Left lobe of liver (tissue), 2 donors: ENCODE data around the gene VPS37D. TPM values are rescaled to one million over a fixed set of nuclear protein-coding genes. Genes with fewer than 3 reads are reported as not detected.
"Not testable (repeated sequence)": the region's sequence is repeated elsewhere in the genome, so short reads cannot be mapped to it uniquely, and the experiment has no call there.

Experiments used
- ATAC-seq: fragments of 200-7000 bp; cut with Tn5 transposase; one replicate; pipeline ENCODE4 v1.9.1; 2020; ENCODE audit warnings: mild to moderate bottlenecking, moderate library complexity
- DNase-seq: peaks from one replicate; pipeline ENCODE4 v3.0.0-alpha.2; 2020; ENCODE audit warnings: low spot score
- total RNA-seq: library from RNA; stranded (reverse); gene quantifications from one replicate; pipeline ENCODE4 v1.2.1, GENCODE V29; 2021
- donor health status: DM: no; HTN: no; CAD: no; lungs with moderate emphysema.
- donor health status: DM: no; HTN: yes; CAD: no.

The VPS37D gene
- total RNA-seq, 1 donor from 2014 or later, result 2.6 TPM

DNA sequence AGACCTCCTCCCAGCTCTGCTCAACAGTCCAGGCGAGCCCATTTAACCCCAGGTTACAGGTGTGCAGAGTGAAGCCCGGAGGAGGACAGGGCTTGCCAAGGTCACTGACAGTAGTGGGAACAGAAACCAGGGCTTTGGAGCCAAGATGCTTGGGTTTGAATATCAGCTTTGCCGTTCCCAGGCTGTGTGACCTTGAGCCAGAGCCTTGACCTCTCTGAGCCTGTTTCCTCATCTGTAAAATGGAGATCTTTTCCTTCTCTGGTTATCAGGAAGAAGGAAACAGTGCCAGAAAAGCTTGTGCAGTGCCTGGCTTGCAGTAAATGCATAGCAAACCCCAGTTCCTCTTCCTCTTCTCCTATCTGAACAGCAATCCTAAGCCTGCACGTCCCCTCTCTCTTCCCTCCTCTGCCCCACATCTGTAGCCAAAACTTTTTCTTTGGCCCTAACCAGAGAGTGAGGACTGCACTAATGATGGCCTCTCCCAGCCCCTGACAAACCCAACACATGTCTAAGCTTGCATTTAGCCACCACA lies 21.9 kb upstream of the VPS37D start:
- no peak for ATAC-seq
- DNase-seq, result no peak

DNA sequence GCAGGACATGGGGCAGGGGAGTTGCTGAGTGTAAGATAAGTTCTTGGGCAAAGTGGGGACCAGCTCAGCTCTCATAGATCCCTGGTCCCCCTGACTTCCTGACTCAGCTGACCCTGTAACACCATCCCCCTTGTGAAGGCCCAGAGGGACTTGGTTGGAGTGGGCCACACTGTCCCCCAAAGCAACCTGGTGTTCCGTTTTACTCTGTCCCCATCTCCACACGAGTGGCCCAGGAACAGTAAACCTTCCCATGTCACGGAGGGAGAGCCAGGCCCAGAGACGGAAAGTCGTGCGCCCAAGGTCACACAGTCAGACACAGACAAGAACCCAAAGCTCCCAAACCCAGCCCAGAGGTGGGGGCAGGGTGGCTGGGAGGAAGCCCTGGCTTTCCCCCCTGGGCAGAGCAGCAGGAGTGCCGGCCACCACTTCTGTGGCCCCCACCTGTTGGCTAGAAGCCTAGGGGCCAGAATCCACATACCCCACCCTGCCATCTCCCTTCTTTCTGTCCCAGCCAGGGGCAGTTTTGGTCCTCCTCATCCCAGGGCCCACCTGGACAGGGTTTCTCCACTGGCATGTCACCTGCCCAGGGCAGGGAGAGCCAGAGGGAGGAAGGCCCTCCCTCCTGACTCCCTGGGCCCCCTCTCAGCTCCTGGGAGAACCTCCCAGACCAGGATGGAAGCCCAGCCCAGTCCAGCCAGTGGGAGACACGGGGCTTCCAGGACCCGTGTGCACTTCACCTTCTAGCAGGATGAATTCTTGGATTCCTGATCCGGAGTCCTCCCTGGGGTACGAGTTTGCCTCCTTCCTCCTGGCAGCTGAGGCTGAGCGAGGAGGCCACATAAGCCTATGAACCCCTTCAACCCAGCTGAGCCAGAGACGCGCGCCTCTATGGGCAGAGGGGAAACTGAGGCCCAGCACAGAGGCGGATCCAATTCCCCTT lies 20.6 kb upstream of the VPS37D start:
- no peak for DNase-seq
- ATAC-seq, result no peak

DNA sequence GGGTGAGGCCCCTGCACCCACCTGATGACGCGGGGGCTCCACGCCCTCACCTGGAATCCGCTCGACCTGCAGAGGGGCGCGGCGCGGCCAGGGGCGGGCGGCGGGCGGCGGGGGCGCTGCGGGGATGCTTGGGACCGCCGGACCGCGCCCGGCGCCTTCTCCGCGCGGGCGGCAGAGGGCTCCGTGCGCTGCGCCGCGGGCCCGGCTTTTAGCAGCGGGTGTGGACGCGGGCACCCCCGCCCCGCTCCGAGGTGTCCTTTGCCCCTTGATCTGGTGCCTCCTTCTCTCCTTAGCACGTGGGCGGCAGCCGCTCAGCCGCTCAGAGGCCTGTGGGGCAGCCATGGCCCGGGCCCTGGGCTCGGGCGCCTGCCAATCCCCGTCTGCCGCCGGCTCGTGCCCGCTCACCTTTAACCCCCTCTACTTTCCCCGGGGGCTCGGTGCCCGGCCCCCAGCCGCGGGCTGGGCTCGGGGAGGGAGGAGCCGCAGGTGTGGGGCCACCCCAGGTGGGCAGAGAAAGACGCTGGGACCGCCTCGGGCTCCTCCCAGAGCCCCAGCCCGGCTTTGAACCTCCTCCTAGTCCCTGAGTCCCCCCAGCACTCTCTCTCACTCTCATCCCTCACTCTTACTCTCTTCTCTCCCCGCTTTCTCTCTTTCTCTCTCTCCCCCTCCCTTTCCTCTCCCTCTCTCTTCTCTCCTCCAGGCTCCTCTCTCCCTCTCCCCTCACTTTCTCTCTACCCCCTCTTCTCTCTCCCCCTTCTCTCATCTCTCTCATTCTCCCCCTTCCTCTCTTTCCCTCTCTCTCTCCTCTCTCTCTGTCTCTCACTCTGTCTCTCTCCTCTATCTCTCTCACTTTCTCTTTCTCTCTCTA lies 19.7 kb upstream of the VPS37D start:
- ATAC-seq (peak; percentile 83), DNase-seq (peak; percentile 96)

DNA sequence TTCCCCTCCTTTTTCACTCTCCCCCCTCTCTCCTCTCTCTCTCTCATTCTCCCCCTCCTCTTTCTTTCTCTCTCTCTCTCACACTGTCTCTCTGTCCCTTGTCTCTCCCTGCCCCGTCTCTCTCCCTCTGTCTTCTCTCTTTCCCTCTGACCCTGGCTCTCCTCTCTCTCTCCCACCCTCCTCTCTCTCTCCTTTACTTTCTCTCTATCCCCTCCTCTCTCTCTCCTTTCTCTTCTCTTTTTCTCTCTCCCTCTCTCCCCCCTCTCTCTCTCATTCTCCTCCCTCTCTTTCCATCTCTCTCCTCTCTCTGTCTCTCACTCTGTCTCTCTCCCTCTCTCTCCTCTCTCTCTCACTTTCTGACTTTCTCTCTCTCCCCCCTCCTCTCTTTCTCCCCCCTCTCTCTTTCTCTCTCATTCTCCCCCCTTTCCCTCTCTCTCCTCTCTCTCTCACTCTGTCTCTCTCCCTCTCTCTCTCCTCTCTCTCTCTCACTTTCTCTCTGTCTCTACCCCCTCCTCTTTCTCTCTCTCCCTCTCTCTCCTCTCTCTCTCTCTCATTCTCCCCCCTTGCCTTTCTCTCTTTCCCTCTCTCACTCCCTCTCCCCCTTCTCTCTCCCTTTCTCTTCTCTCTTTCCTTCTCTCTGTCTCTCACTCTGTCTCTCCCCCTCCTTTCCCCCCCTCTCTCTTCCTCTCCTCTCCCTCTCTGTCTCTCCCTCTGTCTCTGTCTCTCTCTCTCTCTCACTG lies 18.9 kb upstream of the VPS37D start:
- DNase-seq, result no peak
- ATAC-seq, result no peak

DNA sequence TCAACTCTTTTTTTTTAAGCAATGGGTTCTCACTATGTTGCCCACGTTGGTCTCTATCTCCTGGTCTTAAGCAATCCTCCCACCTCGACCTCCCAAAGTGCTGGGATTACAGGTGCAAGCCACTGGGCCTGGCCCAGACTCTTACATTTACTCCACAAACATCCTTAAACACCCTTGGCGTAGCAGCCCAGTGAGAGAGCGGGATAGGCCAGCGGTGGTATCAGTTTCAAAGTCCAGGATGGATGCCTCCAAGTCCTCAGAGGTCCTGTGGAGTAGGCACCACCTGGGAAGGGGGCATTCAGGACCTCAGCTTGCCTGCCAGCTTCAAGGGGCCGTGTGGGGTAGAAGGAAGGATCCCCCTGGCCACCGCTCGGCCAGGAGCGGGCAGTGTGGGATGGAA lies 18.1 kb upstream of the VPS37D start:
- no peak for DNase-seq
- no peak for ATAC-seq

DNA sequence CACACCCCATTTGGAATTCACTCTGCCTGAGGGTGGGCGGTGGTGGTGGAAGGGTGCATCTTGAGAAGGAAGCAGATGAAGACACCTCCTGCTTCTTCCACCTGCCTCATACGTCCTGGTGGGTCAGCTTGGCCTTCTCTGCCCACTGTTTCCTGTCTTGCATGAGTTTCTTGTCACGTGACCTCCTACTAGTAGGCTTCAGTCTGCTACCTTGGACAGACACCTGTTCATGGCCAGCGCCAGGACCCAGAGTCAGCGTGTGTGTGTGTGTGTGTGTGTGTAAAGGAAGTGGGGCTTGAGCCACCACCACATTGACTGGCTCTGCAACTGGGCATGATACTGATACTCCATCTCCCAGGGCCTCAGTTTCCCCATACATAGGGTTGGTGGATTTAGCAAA lies 17.1 kb upstream of the VPS37D start:
- ATAC-seq (no peak), DNase-seq (no peak)

DNA sequence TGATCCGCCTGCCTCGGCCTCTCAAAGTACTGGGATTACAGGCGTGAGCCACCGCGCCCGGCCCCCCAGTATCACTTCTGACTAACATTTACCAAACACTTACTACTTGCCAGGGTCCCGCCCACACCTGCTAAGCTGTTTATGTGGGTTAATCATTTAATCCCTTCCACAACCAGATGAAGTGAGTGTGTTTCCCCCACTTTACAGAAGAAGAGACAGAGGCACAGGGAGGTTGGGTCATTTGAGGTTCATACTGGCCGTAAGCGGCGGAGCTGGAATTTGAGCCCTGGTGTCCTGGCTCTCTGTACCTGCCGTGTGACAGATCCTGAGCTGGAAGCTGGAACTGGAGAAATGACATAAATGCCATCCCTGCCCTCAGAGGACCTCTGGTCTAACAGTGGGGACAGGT lies 15.1 kb upstream of the VPS37D start:
- DNase-seq (peak; percentile 84), ATAC-seq (peak; percentile 67)

DNA sequence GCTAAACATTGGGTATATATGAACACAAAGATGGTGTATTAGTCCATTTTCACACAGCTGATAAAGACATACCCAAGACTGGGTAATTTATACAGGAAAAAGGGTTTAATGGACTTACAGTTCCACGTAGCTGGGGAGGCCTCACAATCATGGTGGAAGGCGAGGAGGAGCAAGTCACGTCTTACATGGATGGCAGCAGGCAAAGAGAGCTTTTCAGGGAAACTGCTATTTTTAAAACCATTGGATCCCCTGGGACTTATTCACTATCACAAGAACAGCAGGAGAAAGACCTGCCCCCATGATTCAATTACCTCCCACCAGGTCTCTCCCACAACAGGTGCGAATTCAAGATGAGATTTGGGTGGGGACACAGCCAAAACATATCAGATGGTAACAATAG lies 12.3 kb upstream of the VPS37D start:
- not testable (repeated sequence) for ATAC-seq, DNase-seq

DNA sequence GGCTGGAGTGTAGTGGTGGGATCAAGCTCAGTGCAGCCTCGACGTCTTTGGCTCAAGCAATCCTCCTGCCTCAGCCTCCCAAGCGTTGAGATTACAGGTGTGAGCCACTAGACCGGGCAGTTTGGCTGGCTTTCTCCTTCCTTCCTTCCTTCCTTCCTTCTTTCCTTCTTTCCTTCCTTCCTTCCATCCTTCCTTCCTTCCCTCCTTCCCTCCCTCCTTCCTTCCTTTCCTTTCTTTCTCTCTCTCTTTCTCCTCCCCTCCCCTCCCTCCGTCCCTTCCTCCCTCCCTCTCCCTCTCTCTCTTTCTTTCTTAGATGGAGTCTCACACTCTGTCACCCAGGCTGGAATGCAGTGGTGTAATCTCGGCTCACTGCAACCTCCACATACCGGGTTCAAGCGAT lies 7.6 kb upstream of the VPS37D start:
- no peak for DNase-seq
- ATAC-seq, result no peak

DNA sequence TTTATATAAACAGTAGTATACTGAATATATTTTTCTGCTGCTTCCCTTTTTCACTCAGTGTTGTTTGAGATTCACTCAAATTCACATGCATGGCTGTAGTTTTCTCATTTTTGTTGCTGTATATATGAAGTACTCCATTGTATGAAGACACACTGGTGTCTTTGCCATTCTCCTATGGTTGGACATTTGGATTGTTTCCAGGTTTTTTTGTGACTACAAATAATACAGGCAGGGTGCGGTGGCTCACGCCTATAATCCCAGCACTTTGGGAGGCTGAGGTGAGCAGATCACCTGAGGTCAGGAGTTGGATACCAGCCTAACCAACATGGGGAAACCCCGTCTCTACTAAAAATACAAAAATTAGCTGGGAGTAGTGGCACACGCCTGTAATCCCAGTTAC lies 7.0 kb upstream of the VPS37D start:
- not testable (repeated sequence) for DNase-seq, ATAC-seq

DNA sequence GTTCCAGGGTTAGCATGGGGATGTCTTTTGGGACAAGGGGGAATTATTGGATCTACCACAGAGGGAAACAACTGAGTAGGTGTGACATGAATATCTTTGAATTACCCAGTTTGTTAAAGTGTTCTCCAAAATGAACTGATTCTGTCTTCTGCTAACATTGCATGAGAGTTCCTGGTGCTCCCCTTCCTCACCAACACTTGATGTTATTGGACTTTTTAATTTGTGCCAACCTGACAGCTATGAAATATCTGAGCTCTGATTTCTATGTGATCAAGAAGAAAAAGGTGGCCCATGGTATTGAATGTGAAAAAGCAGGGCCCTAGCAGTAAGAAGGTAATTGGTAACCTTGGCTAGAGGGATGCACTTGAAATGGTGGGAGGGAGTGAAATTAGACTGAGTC lies 4.6 kb upstream of the VPS37D start:
- no peak for DNase-seq
- no peak for ATAC-seq

DNA sequence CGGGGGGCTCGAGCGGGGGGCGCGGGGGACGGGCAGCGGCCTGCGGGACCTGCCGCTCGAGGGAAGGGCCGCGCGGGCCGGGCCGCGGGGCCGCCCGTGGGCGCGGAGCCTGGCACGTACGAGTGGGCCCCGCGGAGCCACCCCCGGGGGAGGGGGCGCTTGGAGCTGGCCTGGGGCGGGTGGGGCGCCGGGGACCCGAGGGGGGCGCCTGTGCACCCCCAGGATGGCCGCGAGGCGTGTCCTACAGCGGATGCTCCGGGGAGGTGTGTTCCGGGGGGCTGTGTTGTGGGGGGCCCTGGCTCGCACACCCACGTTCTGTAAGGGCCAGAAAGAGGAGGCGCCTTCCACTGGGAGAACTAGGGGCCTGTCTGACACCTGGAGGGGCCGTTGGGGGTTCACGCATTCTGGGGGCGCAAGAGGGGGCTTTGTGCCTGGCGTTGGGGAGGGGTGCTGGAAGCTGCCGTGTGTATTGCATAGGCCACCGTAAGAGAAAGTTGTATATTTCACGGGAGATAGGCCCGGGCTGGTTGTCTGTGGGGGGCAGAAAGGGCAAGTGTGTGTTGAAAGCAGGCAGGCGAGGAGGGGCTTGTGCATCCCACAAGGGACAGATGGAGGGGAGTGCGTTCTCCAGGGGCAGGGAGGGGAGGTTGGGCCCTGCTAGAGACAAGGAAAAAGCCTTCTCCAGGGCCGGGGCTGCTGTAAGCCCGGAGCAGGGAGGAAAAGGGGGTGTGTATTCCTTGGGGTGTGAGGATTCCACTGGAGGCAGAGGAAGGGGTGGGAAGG lies 663 bp downstream of the VPS37D start:
- DNase-seq (no peak), ATAC-seq (no peak)

DNA sequence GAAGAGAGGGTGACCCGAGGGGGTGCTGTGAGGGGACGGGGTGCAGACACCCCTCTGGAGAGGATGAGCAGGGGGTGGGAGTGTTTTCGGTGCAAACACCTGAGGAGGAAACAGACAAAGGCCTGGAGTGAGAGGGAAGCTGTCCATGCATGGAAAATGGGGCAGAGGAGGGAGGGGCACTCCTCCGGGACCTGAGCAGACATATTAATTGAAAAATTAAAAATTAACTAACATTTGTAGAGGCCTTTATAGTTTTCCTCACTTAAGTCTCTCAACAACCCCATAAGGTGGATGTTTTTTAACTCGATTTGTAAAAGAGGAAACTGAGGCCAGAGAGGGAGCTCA lies 1.2 kb downstream of the VPS37D start:
- DNase-seq (no peak), ATAC-seq (no peak)

DNA sequence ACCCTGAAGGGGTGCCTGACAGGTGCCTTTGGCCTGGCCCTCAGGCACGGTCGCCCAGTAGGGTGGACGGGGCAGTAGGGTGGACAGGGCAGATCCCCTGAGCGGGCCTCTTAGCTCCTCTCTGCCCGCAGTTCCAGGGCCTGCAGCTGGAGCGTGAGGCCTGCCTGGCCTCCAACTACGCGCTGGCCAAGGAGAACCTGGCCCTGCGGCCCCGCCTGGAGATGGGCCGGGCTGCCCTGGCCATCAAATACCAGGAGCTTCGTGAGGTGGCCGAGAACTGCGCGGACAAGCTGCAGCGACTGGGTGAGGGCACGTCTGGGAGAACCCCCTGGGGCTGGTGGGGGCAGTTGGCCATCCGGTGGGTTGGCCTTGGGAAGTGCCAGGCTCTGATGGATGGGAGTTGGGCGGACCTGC lies 1.7 kb downstream of the VPS37D start:
- ATAC-seq (no peak), DNase-seq (no peak)

DNA sequence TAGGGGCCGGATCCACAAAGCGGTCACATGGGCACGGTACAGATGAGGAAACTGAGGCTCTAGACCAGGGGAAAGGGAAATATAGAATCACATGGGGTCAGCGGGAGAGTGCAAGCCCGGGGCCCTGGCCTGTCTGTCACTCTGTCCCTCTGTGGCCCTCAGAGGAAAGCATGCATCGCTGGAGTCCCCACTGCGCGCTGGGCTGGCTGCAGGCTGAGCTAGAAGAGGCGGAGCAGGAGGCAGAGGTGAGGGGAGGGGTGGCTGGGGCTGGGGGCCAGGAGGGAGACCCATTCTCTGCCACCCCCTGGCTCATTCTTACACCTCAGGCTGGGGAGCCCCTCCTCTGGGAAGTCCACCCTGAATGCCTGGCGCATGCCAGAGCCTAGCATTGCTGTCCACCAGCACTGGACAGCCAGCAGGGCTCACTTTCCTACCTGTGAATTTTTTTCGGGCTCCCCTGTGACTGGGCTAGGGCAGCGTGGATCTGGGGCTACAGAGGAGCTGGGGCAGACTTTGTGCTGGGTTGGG lies 2.3 kb downstream of the VPS37D start:
- ATAC-seq (no peak), DNase-seq (no peak)

DNA sequence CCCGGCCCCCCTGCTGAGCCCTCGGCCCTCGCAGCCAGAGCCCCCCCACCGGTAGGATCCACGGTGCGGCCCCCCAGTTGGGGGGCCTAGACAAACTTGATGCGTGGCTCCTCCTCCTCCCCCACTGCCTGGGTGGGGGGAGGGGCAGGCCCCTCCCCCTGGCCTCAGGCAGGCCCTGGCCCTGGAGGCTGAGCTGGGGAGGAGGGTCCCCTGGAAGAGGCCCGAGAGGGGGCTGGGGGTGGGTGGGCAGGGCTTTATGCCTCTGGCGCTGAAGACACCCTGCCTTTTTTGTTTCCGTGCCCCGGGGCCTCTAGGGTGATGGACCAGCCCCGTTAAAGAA lies 3.7 kb downstream of the VPS37D start:
- no peak for DNase-seq
- no peak for ATAC-seq

DNA sequence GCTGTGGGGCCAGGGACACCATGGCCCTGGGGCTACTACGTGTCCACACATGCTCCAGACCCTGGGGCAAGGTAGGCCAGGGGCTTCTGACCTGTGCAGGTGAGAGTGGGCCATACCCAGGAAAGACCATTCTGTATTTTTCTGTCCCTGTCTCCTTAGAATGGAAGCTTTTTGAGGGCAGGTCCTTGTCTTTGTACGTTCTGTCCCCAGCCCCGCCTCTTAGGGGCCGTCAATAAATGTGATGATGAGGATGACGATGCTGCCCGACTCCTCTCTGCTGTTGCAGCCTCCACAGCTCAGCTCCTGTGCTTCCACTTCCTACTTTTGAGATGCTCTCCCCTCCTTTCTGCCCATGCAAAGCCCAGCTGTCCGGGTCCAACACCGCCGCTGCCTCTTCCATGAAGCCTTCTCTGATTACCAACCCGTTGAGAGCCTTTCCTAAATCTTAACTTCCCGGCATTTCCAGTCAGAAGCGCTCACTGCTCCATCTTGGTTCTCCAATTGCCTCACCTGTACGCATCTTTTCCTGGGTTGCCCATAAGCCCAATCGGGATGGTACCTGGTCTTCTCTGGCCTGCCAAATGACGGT lies 4.3 kb downstream of the VPS37D start:
- ATAC-seq (no peak), DNase-seq (no peak)

DNA sequence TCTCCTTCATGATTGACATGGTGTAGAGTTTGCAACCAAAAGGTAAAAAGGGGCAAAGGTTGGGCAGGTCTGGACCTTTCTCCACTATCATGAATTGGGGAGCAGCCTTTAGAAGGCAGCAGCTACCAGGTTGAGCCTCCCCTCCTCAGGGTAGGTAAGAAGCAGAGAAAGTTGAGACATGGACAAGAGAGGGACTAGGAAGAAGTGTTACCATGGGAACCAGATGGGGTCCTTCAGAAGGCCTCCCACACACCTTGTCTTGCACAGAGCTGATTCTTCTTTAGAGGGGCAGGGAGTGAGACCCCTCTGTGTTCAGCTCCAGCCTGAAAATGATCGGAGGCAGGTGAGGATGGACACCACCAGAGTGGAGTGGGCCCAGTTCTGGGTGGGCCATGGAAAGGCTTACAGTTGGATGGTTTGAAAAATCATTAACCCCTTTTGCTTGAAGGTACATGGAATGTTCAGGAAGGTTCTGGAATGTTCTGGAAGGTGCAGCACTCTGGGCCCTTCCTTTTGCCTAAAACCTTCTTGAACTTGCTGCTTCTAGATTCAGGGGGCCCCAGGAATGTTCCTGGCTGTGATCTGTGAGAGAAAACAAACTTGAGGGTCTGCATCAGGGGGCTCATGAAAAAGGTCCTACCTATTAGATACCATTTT lies 7.0 kb downstream of the VPS37D start:
- DNase-seq (no peak), ATAC-seq (no peak)

DNA sequence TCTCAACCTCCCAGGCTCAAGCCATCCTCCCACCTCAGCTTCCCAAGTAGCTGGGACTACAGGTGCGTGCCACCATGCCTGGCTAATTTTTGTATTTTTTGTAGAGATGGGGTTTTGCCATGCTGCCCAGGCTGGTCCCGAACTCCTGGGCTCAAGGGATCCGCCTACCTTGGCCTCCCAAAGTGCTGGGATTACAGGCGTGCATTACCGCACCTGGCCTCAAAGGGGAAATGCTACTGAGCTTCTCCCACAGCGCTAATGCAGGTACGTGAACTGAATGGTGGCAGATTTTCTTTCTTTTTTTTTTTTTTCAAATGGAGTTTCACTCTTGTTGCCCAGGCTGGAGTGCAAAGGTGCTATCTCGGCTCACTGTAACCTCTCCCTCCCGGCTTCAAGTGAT lies 8.4 kb downstream of the VPS37D start:
- DNase-seq, result not testable (repeated sequence)

More for the DNA sequence above, 8.4 kb downstream of the VPS37D start:
- not testable (repeated sequence) for ATAC-seq
